Keratinocyte (primary cell): ENCODE results near the gene RAD9A. TPM values are rescaled to one million over a fixed set of nuclear protein-coding genes. Genes with fewer than 3 reads are reported as not detected.

Source experiments
- DNase-seq: peaks from one replicate; pipeline ENCODE4 v3.0.0-alpha.2; 2011; ENCODE audit warnings: low read depth, missing footprints, low spot score
- FAIRE-seq: peaks from 2 replicates; lab custom pipeline; 2011; peaks lifted over from hg19 to GRCh38; lab: Jason Lieb, UNC
- H2AFZ ChIP-seq: 2 replicates; pipeline ENCODE4 v1.6.0; 2012; ENCODE audit warnings: low read length, control low read depth, inconsistent platforms; ENCODE audit not compliant: control insufficient read depth
- H3K27ac ChIP-seq: 2 replicates; pipeline ENCODE4 v1.5.1; 2011; ENCODE audit warnings: low read length; ENCODE audit not compliant: control insufficient read depth, insufficient read depth
- H3K27me3 ChIP-seq: 3 replicates; pipeline ENCODE4 v1.6.0; 2011; ENCODE audit warnings: low read length; ENCODE audit not compliant: control insufficient read depth, insufficient read depth; ENCODE audit errors: extremely low read depth
- H3K36me3 ChIP-seq, 2 experiments: 2 replicates in 1 of 2; 3 replicates in 1 of 2; pipeline ENCODE4 v1.5.1; 2011; ENCODE audit warnings: low read length in 2 of 2, mild to moderate bottlenecking in 1 of 2; ENCODE audit not compliant: control insufficient read depth in 2 of 2, insufficient read depth in 2 of 2; ENCODE audit errors: extremely low read depth in 1 of 2
- H3K4me1 ChIP-seq: 3 replicates; pipeline ENCODE4 v1.5.1; 2011; ENCODE audit warnings: low read length; ENCODE audit not compliant: control insufficient read depth, insufficient read depth; ENCODE audit errors: extremely low read depth
- H3K4me2 ChIP-seq: 3 replicates; pipeline ENCODE4 v1.6.0; 2011; ENCODE audit warnings: low read depth, low read length; ENCODE audit not compliant: control insufficient read depth, insufficient read depth; ENCODE audit errors: extremely low read depth
- H3K4me3 ChIP-seq, 3 experiments: fragments of 200-600 bp in 1 of 3; sonication (generic) in 1 of 3; 2 replicates in 2 of 3; 3 replicates in 1 of 3; pipeline ENCODE4 v1.5.1; 2011 to 2016; ENCODE audit warnings: low read length in 3 of 3, mild to moderate bottlenecking in 3 of 3, control low read depth in 2 of 3, inconsistent platforms in 1 of 3, low read depth in 1 of 3, mixed read lengths in 1 of 3, mixed run types in 1 of 3, moderate library complexity in 1 of 3; ENCODE audit not compliant: control insufficient read depth in 2 of 3, insufficient read depth in 2 of 3; ENCODE audit errors: extremely low read depth in 1 of 3
- H3K79me2 ChIP-seq: 2 replicates; pipeline ENCODE4 v1.6.0; 2012; ENCODE audit warnings: low read length; ENCODE audit not compliant: control insufficient read depth, insufficient read depth
- H3K9ac ChIP-seq: 3 replicates; pipeline ENCODE4 v1.6.0; 2011; ENCODE audit warnings: low read length; ENCODE audit not compliant: control insufficient read depth, insufficient read depth; ENCODE audit errors: extremely low read depth
- H3K9me1 ChIP-seq: 3 replicates; pipeline ENCODE4 v1.6.0; 2011; ENCODE audit warnings: low read length; ENCODE audit not compliant: control insufficient read depth, insufficient read depth; ENCODE audit errors: extremely low read depth
- H3K9me3 ChIP-seq: 2 replicates; pipeline ENCODE4 v1.5.1; 2012; ENCODE audit warnings: low read depth, low read length; ENCODE audit not compliant: control insufficient read depth
- H4K20me1 ChIP-seq: 3 replicates; pipeline ENCODE4 v1.6.0; 2011; ENCODE audit warnings: low read length; ENCODE audit not compliant: control insufficient read depth, insufficient read depth; ENCODE audit errors: extremely low read depth
- CTCF ChIP-seq, 3 experiments: IDR thresholded peaks in 1 of 3; conservative IDR thresholded peaks in 1 of 3; optimal IDR thresholded peaks in 1 of 3; 2 replicates in 2 of 3; 3 replicates in 1 of 3; pipeline versions ENCODE3 to v1.5.1; 2011; ENCODE audit warnings: low read length in 3 of 3, mild to moderate bottlenecking in 3 of 3, moderate library complexity in 2 of 3, control low read depth in 1 of 3, inconsistent platforms in 1 of 3; ENCODE audit not compliant: insufficient read depth in 2 of 3; ENCODE audit errors: extremely low read depth in 1 of 3
- EZH2 ChIP-seq: IDR thresholded peaks from one replicate; pipeline ENCODE4 v1.6.1; 2012; ENCODE audit warnings: inconsistent platforms, mild to moderate bottlenecking, low read length, moderate library complexity
- dilution Hi-C: fragments of 300-500 bp; cut with MboI; formaldehyde crosslinking; loops from one replicate; pipeline ENCODE4 v1.7.0; 2020; ENCODE audit warnings: low sequenced_read_pairs; ENCODE audit not compliant: extremely low pct_ligation_motif_present
- polyA plus RNA-seq, 5 experiments: library from polyadenylated mRNA; depleted of rRNA in 3 of 5; stranded (reverse) in 3 of 5; stranded (forward) in 1 of 5; unstranded in 1 of 5; fragments of >200 nt; gene quantifications; 1 replicate in 1 of 5; 2 replicates in 3 of 5; 3 replicates in 1 of 5; pipeline versions ENCODE4 v1.2.1 to v1.2.3, GENCODE V29; 2011 to 2012; ENCODE audit warnings: missing spikeins in 2 of 5, low read depth in 1 of 5, low replicate concordance in 1 of 5

RAD9A gene
- polyA plus RNA-seq, 1 donor (not counting 4 experiments of a cell fraction or from before 2014, with no cell fraction given): 5.7 TPM

DNA sequence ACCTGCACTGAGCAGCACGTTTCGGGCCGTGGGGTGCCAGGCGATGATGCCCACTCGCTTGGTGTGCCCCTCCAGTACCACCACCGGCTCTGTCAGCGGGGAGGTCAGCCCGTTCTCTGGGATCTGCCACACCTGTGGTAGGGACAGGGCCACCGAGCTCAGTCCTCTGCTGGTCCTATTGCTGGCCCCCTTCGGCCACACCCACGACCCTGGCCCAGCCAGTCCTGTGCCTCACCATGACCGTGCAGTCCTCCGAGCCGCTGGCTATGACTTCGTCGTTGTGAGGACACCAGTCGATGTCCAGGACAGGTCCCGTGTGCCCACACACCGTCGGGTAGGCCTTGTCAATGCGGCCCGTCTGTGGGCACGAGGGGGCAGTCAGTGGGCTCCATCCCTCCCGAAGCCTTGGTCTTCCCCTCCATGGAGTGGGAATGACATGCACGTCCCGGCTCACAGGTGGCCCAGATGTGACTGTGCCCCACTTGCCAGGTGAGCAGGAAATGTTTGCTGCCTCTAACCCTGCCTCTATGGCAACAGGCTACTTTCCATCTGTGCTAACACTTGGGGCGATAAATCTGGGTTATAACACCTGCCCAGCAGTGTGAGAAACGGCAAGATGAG is 50.1 kb downstream of the RAD9A start:
- Histone ChIP-seq H3K4me2 (peak overlapping the region; percentile 89), H3K9me1 (no peaks in the 10 kb centered on the region), H3K9me3 (no peaks in the 10 kb centered on the region), H3K4me1 (peaks cover 6% of the 10 kb centered on the region), H3K9ac (no peak overlapping the region), H3K79me2 (peaks cover 15% of the 10 kb centered on the region), H3K27me3 (no peaks in the 10 kb centered on the region), H3K27ac (no peak overlapping the region), H3K4me3 (no peak overlapping the region), H3K36me3 (peaks cover 0 to 12% of the 10 kb centered on the region in 2 experiments), H4K20me1 (peaks cover 3% of the 10 kb centered on the region), H2AFZ (no peak overlapping the region)
- DNase-seq (no peak), FAIRE-seq (no peak)
- no peak for TF ChIP-seq CTCF (optimal IDR thresholded peaks at IDR 0.05 in 1 of 3, IDR thresholded peaks at IDR 0.05 in 1 of 3, conservative IDR thresholded peaks at IDR 0.05 in 1 of 3; ENCODE audit: extremely low read depth in 1 of 3, insufficient read depth in 2 of 3, low read length in 3 of 3)
- TF ChIP-seq EZH2: no peak
- dilution Hi-C loops: no loop called here

DNA sequence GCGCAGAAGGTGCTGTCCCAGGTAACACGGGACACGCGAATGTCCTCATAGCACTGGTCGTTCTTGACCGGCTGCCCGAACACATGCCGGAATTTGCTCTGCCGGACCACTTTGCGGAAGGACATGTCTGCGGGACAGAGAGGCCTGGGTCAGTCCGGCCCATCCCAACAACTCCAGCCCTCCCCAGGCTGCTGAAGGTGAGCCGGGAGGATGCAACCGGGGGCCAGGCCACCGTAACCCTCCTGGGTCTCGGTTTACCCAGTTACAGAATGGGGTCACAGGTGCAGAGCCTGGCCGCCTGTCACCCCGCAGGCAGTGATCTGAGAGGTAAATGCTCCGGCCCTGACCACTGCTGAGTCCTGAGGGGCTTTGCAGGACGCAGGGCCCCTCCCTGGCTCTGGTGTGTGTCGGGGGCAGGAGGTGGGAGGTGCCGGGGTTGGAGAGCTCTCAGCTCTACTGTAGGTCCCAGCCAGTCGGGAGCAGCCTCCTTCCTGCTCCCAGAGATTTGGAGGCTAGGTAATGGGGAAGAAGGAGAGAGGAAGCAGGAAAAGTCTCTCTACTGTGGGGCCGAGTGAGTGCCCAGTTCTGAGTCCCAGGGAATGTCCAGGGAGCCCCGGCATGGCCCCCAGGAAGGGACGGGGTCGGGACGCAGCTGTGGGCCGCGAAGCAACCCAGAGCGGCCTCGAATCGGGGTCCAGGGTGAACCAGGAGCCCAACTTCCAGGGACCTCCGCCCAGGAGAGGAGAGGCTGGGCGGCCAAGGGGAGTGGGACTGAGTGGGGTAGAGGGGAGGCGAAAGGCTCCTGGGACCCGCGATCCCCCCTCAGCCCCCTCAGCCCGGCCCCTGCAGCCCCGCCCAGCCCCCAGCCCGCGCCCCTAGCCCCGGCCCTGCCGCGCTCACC is 51.0 kb downstream of the RAD9A start:
- dilution Hi-C loops: no loop called here
- Histone ChIP-seq H3K79me2 (peaks cover 15% of the 10 kb centered on the region), H3K9me1 (no peaks in the 10 kb centered on the region), H3K27me3 (no peaks in the 10 kb centered on the region), H3K27ac (peak overlapping the region; percentile 50), H3K9me3 (no peaks in the 10 kb centered on the region), H3K4me1 (peaks cover 6% of the 10 kb centered on the region), H3K36me3 (peaks cover 0 to 12% of the 10 kb centered on the region in 2 experiments), H3K9ac (peak overlapping the region; percentile 83), H3K4me2 (peak overlapping the region; percentile 89), H3K4me3 (peak overlapping the region; percentile 69 to 85 (median 73)), H2AFZ (no peak overlapping the region), H4K20me1 (peaks cover 3% of the 10 kb centered on the region)
- TF ChIP-seq EZH2 (no peak), CTCF (optimal IDR thresholded peaks at IDR 0.05 in 1 of 3, IDR thresholded peaks at IDR 0.05 in 1 of 3, conservative IDR thresholded peaks at IDR 0.05 in 1 of 3; ENCODE audit: extremely low read depth in 1 of 3, insufficient read depth in 2 of 3, low read length in 3 of 3) (no peak)
- DNase-seq: no peak
- FAIRE-seq: no peak
